HG03025 (cell line): ENCODE measurements around the gene CERK.

ENCODE experiments used
- ATAC-seq: cut with Tn5 transposase; IDR thresholded peaks from one replicate; pipeline ENCODE4 v1.9.1; 2021; ENCODE audit warnings: mild to moderate bottlenecking, moderate library complexity; ENCODE audit not compliant: unreplicated experiment, low FRiP score

CERK gene

DNA sequence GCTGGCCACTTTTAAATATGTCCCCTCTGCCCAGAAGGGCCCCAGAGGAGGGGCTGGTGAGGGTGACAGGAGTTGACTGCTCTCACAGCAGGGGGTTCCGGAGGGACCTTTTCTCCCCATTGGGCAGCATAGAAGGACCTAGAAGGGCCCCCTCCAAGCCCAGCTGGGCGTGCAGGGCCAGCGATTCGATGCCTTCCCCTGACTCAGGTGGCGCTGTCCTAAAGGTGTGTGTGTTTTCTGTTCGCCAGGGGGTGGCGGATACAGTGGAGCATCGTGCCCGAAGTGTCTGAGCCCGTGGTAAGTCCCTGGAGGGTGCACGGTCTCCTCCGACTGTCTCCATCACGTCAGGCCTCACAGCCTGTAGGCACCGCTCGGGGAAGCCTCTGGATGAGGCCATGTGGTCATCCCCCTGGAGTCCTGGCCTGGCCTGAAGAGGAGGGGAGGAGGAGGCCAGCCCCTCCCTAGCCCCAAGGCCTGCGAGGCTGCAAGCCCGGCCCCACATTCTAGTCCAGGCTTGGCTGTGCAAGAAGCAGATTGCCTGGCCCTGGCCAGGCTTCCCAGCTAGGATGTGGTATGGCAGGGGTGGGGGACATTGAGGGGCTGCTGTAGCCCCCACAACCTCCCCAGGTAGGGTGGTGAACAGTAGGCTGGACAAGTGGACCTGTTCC is 71.3 kb downstream of the CERK start:
- no peak for ATAC-seq

- no peak for ATAC-seq
Observed at GRCh38 chr22:46665751-46666280, 72.2 kb downstream of the CERK start.

DNA sequence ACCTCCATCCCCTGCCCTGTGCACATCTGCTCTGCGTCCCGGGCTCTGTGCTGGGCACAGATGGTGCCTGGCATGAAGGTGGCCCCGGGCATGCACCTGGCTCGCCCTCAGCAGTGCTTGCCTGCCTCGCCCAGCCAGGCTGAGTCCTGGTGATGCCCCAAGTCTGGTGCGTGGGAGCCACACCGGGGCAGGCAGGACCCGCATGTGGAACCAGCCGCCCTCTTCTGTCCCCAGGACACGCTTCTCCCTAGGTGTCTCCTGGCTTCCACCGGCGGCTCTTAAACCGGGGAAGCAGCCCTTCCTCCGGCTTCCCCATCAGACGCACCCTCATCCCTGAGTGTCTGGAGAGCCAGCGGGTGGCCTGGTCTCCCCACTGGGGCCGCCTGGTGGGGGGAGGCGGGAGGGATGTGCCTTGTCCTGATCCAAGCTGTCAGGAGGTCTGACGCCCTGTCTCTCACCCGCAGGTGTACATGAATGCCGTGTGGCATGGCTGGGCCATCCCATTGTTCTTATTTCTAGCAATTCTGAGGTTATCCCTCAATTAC is 72.8 kb downstream of the CERK start:
- ATAC-seq = no peak

DNA sequence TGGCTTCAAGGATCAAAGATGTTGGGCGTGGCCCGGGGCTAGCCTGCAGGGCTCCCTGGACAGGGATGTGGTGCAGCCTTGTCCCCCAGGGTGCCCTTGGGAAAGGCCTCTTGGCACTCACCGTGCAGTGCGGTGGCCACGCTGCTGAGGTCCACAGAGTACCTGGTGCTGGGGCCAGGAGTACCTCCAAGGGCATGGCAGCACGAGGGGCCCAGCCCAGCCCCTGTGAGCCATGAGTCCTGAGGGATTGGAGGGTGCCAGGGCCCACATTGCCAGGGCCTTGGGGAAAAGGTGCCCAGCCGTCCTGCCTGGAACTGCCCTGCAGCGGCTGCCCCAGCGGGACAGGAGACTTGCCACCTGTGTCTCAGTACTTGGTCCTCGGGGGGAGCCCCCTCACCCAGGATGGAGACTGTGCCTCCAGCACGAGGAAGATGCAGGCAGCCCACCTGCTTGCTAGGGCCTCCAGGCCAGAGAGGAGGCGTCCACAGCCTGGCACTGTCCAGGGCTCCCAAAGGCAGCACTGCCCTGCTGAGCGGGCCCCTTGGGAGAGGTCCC is 73.7 kb downstream of the CERK start:
- no peak for ATAC-seq

- ATAC-seq = no peak
Observed at GRCh38 chr22:46663436-46664100, 74.5 kb downstream of the CERK start.

- no peak for ATAC-seq
Observed at GRCh38 chr22:46663001-46663400, 75.1 kb downstream of the CERK start.

DNA sequence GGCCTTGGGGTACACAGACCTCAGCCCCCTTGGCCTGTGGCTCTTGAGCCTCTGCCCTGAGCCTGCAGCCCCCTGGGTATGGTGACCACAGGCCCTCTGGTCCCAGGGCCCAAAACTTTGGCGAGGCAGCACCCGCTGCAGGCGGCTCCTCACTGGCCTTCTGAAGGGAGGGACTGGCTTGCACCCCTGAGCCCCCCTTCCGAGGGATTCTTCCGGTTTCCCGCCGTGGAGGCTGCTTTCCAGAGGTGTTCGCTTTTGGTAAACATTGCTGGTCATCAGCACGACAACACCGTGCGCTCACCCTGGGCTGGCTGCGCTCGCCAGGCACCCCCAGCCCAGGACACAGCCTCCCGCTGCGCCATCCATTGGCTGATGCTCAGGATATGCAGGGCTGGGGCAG is 75.8 kb downstream of the CERK start:
- ATAC-seq = no peak

DNA sequence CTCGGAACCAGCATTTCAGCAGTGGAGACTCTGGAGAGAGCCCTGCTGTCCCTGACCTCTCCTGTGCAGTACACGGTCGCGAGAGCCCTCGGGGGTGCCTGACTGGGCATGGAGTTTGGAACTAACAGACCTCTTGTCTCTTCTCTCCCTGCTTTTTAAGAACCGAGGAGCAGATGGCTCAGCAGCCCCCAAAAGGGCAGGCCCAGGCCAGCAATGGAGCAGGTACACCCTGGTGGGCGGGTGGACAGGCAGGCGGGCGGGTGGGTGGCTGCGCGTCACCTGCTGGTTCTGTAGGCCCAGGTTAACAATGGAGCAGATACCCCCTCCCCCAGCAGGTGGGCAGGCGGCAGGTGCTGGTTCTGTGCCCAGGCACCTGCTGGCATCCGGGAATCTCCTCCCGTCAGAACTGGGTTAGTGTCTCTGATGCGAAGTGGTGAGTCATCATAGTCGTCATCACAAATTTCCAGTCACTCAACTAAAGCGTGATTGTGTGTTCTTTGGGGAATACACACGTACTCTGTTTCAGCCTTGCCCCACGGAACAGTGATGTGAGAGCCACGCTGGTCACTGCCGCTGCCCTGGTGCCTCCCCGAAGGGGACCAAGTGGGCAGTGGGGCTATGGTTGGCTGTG is 76.7 kb downstream of the CERK start:
- no peak for ATAC-seq

- ATAC-seq = no peak
Observed at GRCh38 chr22:46660604-46661201, 77.3 kb downstream of the CERK start.

GRCh38 chr22:46659791-46660186 is 78.3 kb downstream of the CERK start:
- no peak for ATAC-seq

GRCh38 chr22:46659059-46659790 is 78.8 kb downstream of the CERK start:
- no peak for ATAC-seq

GRCh38 chr22:46657996-46658947 is 79.8 kb downstream of the CERK start:
- no peak for ATAC-seq

- no peak for ATAC-seq
Observed at GRCh38 chr22:46657655-46657953, 80.4 kb downstream of the CERK start.

GRCh38 chr22:46656856-46657654 is 81.0 kb downstream of the CERK start:
- no peak for ATAC-seq

- no peak for ATAC-seq
Observed at GRCh38 chr22:46655861-46656608, 82.0 kb downstream of the CERK start.

GRCh38 chr22:46654927-46655595 is 83.0 kb downstream of the CERK start:
- no peak for ATAC-seq

DNA sequence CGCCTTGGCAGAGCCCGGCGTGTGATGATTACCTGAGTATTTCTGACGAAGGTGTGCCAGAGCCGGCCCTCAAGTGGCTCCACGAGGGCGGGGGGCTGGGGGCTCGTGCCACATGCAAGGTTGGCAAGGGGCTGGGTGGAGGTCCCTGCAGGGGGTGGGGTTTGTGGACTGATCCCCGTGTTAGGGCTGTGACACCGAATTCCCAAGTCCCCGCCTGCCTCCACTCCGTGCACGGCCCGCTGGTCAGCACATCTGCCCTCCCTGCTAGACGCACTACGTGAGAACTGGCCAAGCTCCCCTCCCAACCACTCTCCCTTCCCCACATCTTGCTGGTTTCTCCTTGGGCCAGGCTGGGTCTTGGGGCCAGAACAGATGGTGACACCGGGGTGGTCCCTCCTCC is 83.6 kb downstream of the CERK start:
- no peak for ATAC-seq
